Right lobe of liver (tissue), 4 donors: ENCODE results near the gene CFAP107.

Source experiments
- POLR2A ChIP-seq: fragments of 450-650 bp; IDR thresholded peaks from one replicate; pipeline ENCODE4 v1.6.1; 2017; ENCODE audit warnings: antibody characterized with exemption, mild to moderate bottlenecking
- TF ChIP-seq, protein P1 (sequence below), 4 donors: fragments of 200-600 bp in 3 of 4; fragments of 450-650 bp in 1 of 4; IDR thresholded peaks; one replicate each; pipeline versions ENCODE4 v1.5.1 to v1.8.0; 2016 to 2022; ENCODE audit warnings: antibody characterized with exemption in 4 of 4, mild to moderate bottlenecking in 2 of 4
- donor health status: DM: no; HTN: no; CAD: no.
- donor health status: DM: no; HTN: no; CAD: no.
- donor health status: DM: no; HTN: yes; CAD: no.

DNA sequence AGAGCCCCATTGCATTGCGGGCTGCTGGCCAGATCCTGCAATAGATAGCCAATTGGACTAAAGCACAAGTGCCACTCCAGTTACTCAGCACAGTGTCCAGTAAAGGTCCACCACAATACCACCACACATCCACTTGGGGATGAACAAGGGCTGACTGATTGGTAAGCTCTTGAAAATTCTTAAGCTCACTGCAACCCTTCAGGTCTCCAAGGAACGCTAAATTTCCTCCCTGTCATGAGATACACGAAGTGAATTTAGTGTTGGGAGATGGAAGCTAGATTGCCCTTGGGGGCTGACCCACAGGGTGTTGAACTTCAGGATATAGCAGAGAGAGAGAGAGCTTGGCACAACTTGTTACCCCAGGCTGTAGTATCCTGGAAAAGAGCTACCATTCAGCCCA, 39.9 kb upstream of the CFAP107 start:
- TF ChIP-seq, protein P1, sequence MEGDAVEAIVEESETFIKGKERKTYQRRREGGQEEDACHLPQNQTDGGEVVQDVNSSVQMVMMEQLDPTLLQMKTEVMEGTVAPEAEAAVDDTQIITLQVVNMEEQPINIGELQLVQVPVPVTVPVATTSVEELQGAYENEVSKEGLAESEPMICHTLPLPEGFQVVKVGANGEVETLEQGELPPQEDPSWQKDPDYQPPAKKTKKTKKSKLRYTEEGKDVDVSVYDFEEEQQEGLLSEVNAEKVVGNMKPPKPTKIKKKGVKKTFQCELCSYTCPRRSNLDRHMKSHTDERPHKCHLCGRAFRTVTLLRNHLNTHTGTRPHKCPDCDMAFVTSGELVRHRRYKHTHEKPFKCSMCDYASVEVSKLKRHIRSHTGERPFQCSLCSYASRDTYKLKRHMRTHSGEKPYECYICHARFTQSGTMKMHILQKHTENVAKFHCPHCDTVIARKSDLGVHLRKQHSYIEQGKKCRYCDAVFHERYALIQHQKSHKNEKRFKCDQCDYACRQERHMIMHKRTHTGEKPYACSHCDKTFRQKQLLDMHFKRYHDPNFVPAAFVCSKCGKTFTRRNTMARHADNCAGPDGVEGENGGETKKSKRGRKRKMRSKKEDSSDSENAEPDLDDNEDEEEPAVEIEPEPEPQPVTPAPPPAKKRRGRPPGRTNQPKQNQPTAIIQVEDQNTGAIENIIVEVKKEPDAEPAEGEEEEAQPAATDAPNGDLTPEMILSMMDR (IDR thresholded peaks at IDR 0.05), result no peak
- no peak for TF ChIP-seq POLR2A
